SK-N-SH (cell line): ENCODE results near the gene THSD4. TPM values are rescaled to one million over a fixed set of nuclear protein-coding genes. Genes with fewer than 3 reads are reported as not detected.

ENCODE experiments used
- CTCF ChIA-PET: fragments of 300-600, 350-600 bp; formaldehyde crosslinking; extraction: SDS; loops from one replicate; lab custom pipeline; 2021; lab: Yijun Ruan, JAX
- POLR2A ChIA-PET: fragments of 350-600 bp; sonication (Branson Sonifier 250); formaldehyde crosslinking; extraction: SDS; loops from one replicate; lab custom pipeline; 2020; ENCODE audit warnings: antibody characterized with exemption, inconsistent platforms; lab: Yijun Ruan, JAX
- DNase-seq: peaks from one replicate; pipeline ENCODE4 v3.0.0; 2012
- H2AFZ ChIP-seq: fragments of 200-600 bp; sonication (generic); 2 replicates; pipeline ENCODE4 v1.8.1; 2016; ENCODE audit warnings: antibody characterized with exemption, mild to moderate bottlenecking, low read depth
- H3F3A ChIP-seq: fragments of 200-600 bp; sonication (generic); replicated peaks from 2 replicates; pipeline ENCODE3; 2016; ENCODE audit warnings: antibody characterized with exemption, mild to moderate bottlenecking; ENCODE audit not compliant: insufficient read depth
- H3K27ac ChIP-seq, 2 experiments: fragments of 200-500 bp in 1 of 2; fragments of 200-600 bp in 1 of 2; sonication (Bioruptor generic) in 1 of 2; sonication (generic), shearing (Covaris generic) in 1 of 2; 2 replicates each; pipeline versions ENCODE4 v1.5.1 to v1.6.1; 2014 to 2016; ENCODE audit warnings: low read depth in 2 of 2, inconsistent platforms in 1 of 2, low read length in 1 of 2, mild to moderate bottlenecking in 1 of 2, mixed read lengths in 1 of 2
- H3K27me3 ChIP-seq: fragments of 200-600 bp; sonication (generic), shearing (Covaris generic); 2 replicates; pipeline ENCODE4 v1.6.1; 2016; ENCODE audit warnings: mixed run types; ENCODE audit not compliant: insufficient read depth
- H3K36me3 ChIP-seq, 2 experiments: fragments of 200-500 bp in 1 of 2; fragments of 200-600 bp in 1 of 2; sonication (Bioruptor generic) in 1 of 2; sonication (generic) in 1 of 2; replicated peaks in 1 of 2; 2 replicates each; pipeline versions ENCODE3 to v1.5.1; 2014 to 2016; ENCODE audit warnings: low read length in 1 of 2, mild to moderate bottlenecking in 1 of 2; ENCODE audit not compliant: insufficient read depth in 2 of 2, control insufficient read depth in 1 of 2
- H3K4me1 ChIP-seq, 2 experiments: fragments of 200-500 bp in 1 of 2; fragments of 200-600 bp in 1 of 2; sonication (Bioruptor generic) in 1 of 2; sonication (generic), shearing (Covaris generic) in 1 of 2; 2 replicates each; pipeline versions ENCODE4 v1.5.1 to v1.6.1; 2014 to 2016; ENCODE audit warnings: low read depth in 1 of 2, low read length in 1 of 2, mixed run types in 1 of 2; ENCODE audit not compliant: insufficient read depth in 2 of 2, control insufficient read depth in 1 of 2
- H3K4me2 ChIP-seq: fragments of 200-600 bp; sonication (generic), shearing (Covaris generic); 2 replicates; pipeline ENCODE4 v1.6.1; 2017; ENCODE audit warnings: mixed run types
- H3K4me3 ChIP-seq, 2 experiments: fragments of 200-500 bp in 1 of 2; fragments of 200-600 bp in 1 of 2; sonication (Bioruptor generic) in 1 of 2; sonication (generic), shearing (Covaris generic) in 1 of 2; 2 replicates each; pipeline versions ENCODE4 v1.5.1 to v1.8.1; 2014 to 2016; ENCODE audit warnings: low read depth in 2 of 2, inconsistent platforms in 1 of 2, low read length in 1 of 2, mild to moderate bottlenecking in 1 of 2, mixed read lengths in 1 of 2, moderate library complexity in 1 of 2
- H3K79me2 ChIP-seq: fragments of 200-600 bp; sonication (generic); 2 replicates; pipeline ENCODE4 v1.8.1; 2017; ENCODE audit warnings: mild to moderate bottlenecking; ENCODE audit not compliant: insufficient read depth
- H3K9ac ChIP-seq: fragments of 200-600 bp; sonication (generic); 2 replicates; pipeline ENCODE4 v1.6.1; 2017; ENCODE audit warnings: mixed run types
- H3K9me2 ChIP-seq: fragments of 200-600 bp; sonication (generic); 2 replicates; pipeline ENCODE4 v1.6.1; 2017; ENCODE audit warnings: mixed run types
- H3K9me3 ChIP-seq: fragments of 200-600 bp; sonication (generic); 2 replicates; pipeline ENCODE4 v1.6.1; 2017; ENCODE audit warnings: mixed run types, mild to moderate bottlenecking, moderate library complexity
- H4K20me1 ChIP-seq: fragments of 200-600 bp; sonication (generic); 2 replicates; pipeline ENCODE4 v1.6.1; 2017; ENCODE audit warnings: mild to moderate bottlenecking, mixed run types; ENCODE audit not compliant: insufficient read depth
- CTCF ChIP-seq: fragments of 200-600 bp; sonication (generic); IDR thresholded peaks from 2 replicates; pipeline ENCODE4 v1.6.1; 2017; ENCODE audit warnings: antibody characterized with exemption, mild to moderate bottlenecking, moderate library complexity
- FOSL2 ChIP-seq: IDR thresholded peaks from 2 replicates; pipeline ENCODE4 v1.4.0; 2012; ENCODE audit warnings: low read depth, mild to moderate bottlenecking, moderate library complexity, borderline replicate concordance
- GABPA ChIP-seq: IDR thresholded peaks from 2 replicates; pipeline ENCODE4 v1.4.0; 2012; ENCODE audit warnings: low read depth, mild to moderate bottlenecking
- JUND ChIP-seq: IDR thresholded peaks from 2 replicates; pipeline ENCODE4 v1.4.0; 2012
- MXI1 ChIP-seq: IDR thresholded peaks from 2 replicates; pipeline ENCODE4 v1.6.1; 2012; ENCODE audit warnings: mild to moderate bottlenecking, low read depth, low read length, improper control_type of control experiment
- PBX3 ChIP-seq: IDR thresholded peaks from 2 replicates; pipeline ENCODE4; 2012
- RAD21 ChIP-seq: IDR thresholded peaks from 2 replicates; pipeline ENCODE4 v1.6.1; 2012; ENCODE audit warnings: mild to moderate bottlenecking, low read length
- SMC3 ChIP-seq: IDR thresholded peaks from 2 replicates; pipeline ENCODE4 v1.6.1; 2012; ENCODE audit warnings: low read depth, low read length, improper control_type of control experiment
- TAF1 ChIP-seq: IDR thresholded peaks from 2 replicates; pipeline ENCODE4 v1.6.1; 2012; ENCODE audit warnings: low read depth, mild to moderate bottlenecking, low read length, moderate library complexity, borderline replicate concordance
- ZBTB33 ChIP-seq: IDR thresholded peaks from 2 replicates; pipeline ENCODE4 v1.4.0; 2012; ENCODE audit warnings: low read depth, borderline replicate concordance
- WGBS: methylation state at CpG from one replicate; pipeline ENCODE4 v1.1.6; 2017; ENCODE audit warnings: low lambda C conversion rate; 5-methylcytosine and 5-hydroxymethylcytosine counted together
- polyA plus RNA-seq, 3 experiments: library from polyadenylated mRNA; depleted of rRNA; stranded (reverse); fragments of >200 nt; gene quantifications; 2 replicates each; pipeline ENCODE4 v1.2.3, GENCODE V29; 2012

THSD4 gene
- polyA plus RNA-seq, 1 of the 3 experiments (the other 2 are of a cell fraction), result 79.1 TPM

- Histone ChIP-seq H3K4me1 (no peaks in the 10 kb centered on the region), H3K9ac (no peak overlapping the region), H3K4me3 (no peak overlapping the region), H3K27ac (no peak overlapping the region), H3K9me3 (peaks cover 15% of the 10 kb centered on the region; the same call in 1 of the 2 replicates), H3K36me3 (peaks cover 0 to 35% of the 10 kb centered on the region in 2 experiments), H4K20me1 (no peaks in the 10 kb centered on the region), H3F3A (peaks cover 4% of the 10 kb centered on the region), H3K79me2 (peaks cover 15% of the 10 kb centered on the region; the same call in 1 of the 2 replicates), H3K27me3 (no peaks in the 10 kb centered on the region), H3K9me2 (no peaks in the 10 kb centered on the region), H3K4me2 (no peak overlapping the region), H2AFZ (no peak overlapping the region)
- CTCF ChIA-PET, result no interaction called here
- DNase-seq, result no peak
- 87% methylated on average over 3 of the region's 3 CpGs for WGBS
- TF ChIP-seq GABPA (no peak), CTCF (no peak), ZBTB33 (no peak), PBX3 (no peak), MXI1 (no peak), TAF1 (no peak), JUND (no peak), FOSL2 (no peak), SMC3 (no peak), RAD21 (no peak)
- POLR2A ChIA-PET, result no interaction called here
Measured at GRCh38 chr15:71167445-71168165, 52.3 kb downstream of the THSD4 start.

- Histone ChIP-seq H3K9me3 (peaks cover 15% of the 10 kb centered on the region), H3K79me2 (peaks cover 14% of the 10 kb centered on the region; the same call in 1 of the 2 replicates), H3K27ac (no peak overlapping the region), H3K4me1 (no peaks in the 10 kb centered on the region), H3F3A (peaks cover 4% of the 10 kb centered on the region), H3K9me2 (no peaks in the 10 kb centered on the region), H2AFZ (no peak overlapping the region), H3K9ac (no peak overlapping the region), H3K4me3 (no peak overlapping the region), H3K4me2 (no peak overlapping the region), H3K36me3 (peaks cover 0 to 35% of the 10 kb centered on the region in 2 experiments), H3K27me3 (no peaks in the 10 kb centered on the region), H4K20me1 (no peaks in the 10 kb centered on the region)
- WGBS, result 85% methylated on average over 5 of the region's 5 CpGs
- DNase-seq, result no peak
- CTCF ChIA-PET, result no interaction called here
- TF ChIP-seq FOSL2, result no peak
- POLR2A ChIA-PET, result no interaction called here
Measured at GRCh38 chr15:71168166-71168834, 53.0 kb downstream of the THSD4 start.
